GM12892 (cell line): Measurements from ENCODE around the gene DIP2B.

Experiments used
- POLR2A ChIP-seq: IDR thresholded peaks from 2 replicates; pipeline ENCODE4 v1.6.1; 2011; ENCODE audit warnings: low read depth, low read length, control low read depth
- POLR2AphosphoS5 ChIP-seq: IDR thresholded peaks from 2 replicates; pipeline ENCODE4 v1.6.1; 2011; ENCODE audit warnings: low read depth, low read length, control low read depth
- TAF1 ChIP-seq: IDR thresholded peaks from 2 replicates; pipeline ENCODE4 v1.6.1; 2011; ENCODE audit warnings: low read depth, mild to moderate bottlenecking, control low read depth, low read length, borderline replicate concordance

DNA sequence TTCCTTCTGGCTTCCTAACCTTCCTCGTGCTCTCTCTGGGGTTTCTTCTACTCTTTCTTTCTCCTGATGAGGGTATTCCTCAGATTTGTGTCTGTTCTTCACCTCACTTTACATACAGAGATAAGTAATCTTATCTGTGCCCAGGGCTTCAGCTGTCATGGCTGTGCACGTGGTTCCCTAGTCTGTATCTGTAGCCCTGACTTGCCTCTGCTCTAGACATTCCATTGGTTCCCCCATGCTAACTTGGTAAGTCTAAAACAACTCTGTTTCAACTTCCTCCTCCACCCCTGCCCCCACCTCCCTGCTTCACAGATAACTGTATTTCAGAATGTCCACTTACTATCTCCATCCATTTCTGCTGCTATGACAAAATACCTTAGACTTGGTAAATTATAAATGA is 10.8 kb downstream of the DIP2B start:
- no peak for TF ChIP-seq POLR2AphosphoS5
- no peak for TF ChIP-seq POLR2A
- TF ChIP-seq TAF1: no peak
